NCI-H748 (cell line): Measurements from ENCODE around the gene ABCA8.

Experiments used
- DNase-seq: peaks from one replicate; lab custom pipeline; 2025; ENCODE audit not compliant: unreplicated experiment; lab: John Stamatoyannopoulos, UW

Gene ABCA8

GRCh38 chr17:68870161-68870826, 84.9 kb downstream of the ABCA8 start:
- no peak for DNase-seq

- peak; percentile 48 for DNase-seq
Measured at GRCh38 chr17:68868708-68869107, 86.5 kb downstream of the ABCA8 start.

GRCh38 chr17:68867759-68868516, 87.3 kb downstream of the ABCA8 start:
- DNase-seq = no peak

GRCh38 chr17:68865584-68865983, 89.6 kb downstream of the ABCA8 start:
- DNase-seq = no peak

DNA sequence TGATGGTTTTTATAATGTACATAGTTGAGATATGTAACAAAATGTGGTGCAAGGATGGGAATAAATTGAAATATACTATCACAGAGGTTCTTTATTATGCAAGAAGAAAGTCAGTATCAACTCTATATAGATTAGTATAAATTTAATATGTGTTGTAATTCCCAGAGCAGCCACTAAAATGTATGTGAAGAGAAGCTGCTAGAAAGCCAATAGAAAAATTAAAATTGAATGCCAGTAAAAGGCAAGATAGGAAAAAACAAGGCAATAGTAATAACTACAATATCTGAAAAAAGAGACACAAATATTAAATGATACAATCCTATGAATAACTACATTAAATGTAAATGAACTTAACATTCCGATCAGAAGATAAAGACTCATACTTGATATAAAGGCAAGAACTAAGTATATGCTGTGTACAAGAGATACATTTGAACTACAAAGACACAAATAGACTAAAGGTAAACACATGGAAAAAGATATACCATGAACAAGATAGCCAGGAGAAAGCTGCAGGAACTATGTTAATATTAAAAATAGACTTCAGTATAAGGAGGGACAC, 92.0 kb downstream of the ABCA8 start:
- no peak for DNase-seq

DNA sequence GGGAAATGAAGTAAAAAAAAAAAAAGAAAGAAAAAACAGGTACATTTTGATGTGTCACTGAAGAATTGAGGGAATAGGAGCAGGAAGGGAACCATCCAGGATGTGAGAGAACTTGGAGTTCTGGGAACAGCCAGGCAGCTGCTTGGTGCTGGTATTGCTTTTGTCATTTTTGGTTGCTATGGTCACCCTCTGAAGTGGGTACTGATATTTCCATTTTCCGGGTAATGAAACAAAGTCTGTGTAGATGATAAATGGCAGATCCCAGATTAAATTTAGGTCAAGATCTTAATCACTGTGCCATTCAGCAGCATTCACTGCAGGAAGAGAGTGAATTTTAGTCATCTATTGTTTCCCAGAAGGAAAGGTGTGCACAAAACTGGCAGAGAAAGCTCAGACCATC, 93.6 kb downstream of the ABCA8 start:
- DNase-seq = peak; percentile 91

DNA sequence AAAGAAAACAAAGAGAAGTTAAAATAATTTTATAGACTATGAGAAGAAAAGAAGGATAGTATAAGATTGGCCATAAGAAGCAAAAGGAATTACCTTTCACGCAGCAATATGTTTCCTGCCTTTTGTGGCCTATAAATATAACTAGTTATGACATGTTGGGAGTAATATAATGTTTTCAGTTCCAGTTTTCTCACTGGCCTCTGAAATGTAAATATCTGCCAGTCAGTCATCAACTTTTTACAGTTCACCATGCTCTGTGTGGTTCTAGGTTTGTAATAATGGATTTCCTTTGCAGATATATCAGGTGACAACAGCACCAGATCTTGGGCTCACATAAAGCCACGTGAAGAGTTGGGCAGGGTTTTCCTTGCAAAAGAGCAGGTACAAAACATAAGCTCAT, 94.3 kb downstream of the ABCA8 start:
- peak; percentile 17 for DNase-seq

DNA sequence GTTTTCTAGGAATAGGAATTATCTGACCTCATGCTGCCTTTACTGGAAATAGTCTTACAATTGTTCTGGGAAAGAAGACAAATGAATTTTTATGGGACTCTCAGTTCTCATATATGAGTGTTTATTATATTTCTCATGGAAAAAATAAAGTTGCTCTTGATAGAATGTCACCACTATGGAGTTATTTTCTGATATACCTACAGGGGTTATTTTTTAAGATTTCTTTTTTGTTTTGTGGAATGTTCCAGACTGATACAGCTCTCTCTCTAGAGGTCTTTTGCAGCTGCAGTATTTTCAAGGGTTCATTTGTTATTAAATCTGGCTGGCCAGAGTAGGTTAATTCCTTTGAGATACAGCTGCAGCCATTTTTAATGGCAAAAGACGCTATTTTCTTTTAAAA, 100.7 kb downstream of the ABCA8 start:
- DNase-seq = no peak

GRCh38 chr17:68853439-68853838, 101.8 kb downstream of the ABCA8 start:
- DNase-seq = no peak

GRCh38 chr17:68853036-68853435, 102.2 kb downstream of the ABCA8 start:
- no peak for DNase-seq

DNA sequence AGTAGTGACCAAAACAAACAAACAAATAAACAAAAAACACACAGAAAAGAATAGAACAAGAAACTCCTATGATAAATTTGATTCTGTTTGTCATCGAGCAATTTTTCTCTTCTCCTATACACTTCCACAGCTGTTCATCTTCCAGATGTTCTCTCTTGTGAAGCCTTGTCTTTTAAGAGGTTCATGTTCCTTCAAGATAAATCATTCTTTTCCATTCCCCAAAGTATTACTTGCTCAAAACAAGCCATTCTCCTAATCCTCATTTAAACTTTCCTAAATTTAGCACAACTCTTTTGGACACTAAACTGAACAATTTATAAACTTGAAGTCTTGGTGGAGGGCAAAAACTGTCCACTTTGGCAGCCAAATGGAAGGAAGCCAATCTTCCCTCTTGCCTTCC, 103.3 kb downstream of the ABCA8 start:
- DNase-seq = no peak

- DNase-seq = no peak
Measured at GRCh38 chr17:68850749-68851510, 104.3 kb downstream of the ABCA8 start.

GRCh38 chr17:68849673-68850610, 105.2 kb downstream of the ABCA8 start:
- peak; percentile 95 for DNase-seq

- no peak for DNase-seq
Measured at GRCh38 chr17:68847711-68848110, 107.5 kb downstream of the ABCA8 start.

DNA sequence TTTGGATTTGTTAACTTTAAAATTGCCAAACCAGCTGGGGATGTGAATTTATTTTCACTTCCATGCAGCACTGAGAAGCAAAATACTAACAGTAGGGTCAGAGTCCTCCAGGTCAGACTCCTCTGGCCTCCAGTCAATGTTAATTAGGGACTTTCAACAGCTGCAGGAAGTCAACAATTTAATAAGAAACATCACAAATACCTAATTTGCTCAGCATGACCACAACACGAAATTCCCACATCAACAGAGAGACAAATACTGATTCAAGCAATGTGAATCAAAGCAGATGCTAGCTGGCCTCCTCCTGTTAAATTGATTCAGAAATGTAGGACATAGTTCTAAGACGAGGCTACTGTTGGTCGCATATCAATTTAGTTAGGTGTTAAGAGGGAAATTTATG, 111.7 kb downstream of the ABCA8 start:
- peak; percentile 73 for DNase-seq

DNA sequence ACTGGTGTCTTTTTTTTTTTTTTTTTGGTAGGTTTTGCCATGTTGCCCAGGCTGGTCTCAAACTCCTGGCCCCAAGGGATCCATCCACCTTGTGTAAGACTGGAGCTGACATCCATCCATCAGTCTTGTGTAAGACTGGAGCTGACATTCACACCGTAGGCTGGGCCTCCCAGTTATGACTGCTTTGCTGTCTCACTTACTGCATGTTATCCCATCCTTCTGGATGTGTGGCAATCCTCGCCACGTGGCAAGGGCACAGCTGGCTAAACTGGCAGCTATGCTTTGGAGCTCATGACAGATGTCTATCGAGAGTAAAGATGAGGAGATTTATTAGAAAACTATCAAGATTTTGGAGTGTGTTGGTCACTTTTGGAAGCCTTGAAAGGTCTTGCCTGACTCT, 115.1 kb downstream of the ABCA8 start:
- DNase-seq = no peak

GRCh38 chr17:68835071-68835470, 120.1 kb downstream of the ABCA8 start:
- DNase-seq = no peak

DNA sequence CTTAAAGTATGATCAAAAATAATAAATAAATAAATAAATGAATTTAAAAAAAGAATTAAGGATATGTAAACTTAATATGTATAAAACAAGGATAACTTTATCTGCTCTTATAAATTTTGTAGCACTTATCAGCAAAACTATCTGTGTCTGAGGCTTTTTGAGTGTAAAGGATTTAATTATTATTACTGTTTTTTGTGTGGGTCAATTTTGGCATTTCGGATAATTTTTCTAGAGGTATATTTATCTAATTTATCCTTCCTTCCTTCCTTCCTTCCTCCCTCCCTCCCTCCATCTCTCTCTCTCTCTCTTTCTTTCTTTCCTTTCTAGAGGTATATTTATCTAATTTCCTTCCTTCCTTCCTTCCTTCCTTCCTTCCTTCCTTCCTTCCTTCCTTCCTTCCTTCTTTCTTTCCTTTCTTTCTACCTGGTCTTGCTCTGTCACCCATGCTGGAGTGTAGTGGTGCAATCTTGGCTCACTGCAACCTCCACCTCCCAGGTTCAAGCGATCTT, 120.8 kb downstream of the ABCA8 start:
- DNase-seq = no peak

GRCh38 chr17:68832109-68832802, 122.9 kb downstream of the ABCA8 start:
- DNase-seq = no peak

GRCh38 chr17:68831170-68831569, 124.0 kb downstream of the ABCA8 start:
- DNase-seq = no peak
